ENCODE measurements around the gene CHMP6. TPM values are rescaled to one million over a fixed set of nuclear protein-coding genes. Genes with fewer than 3 reads are reported as not detected.

Gene CHMP6
- total RNA-seq, 1 experiment from 2014 or later: 23.1 TPM

DNA sequence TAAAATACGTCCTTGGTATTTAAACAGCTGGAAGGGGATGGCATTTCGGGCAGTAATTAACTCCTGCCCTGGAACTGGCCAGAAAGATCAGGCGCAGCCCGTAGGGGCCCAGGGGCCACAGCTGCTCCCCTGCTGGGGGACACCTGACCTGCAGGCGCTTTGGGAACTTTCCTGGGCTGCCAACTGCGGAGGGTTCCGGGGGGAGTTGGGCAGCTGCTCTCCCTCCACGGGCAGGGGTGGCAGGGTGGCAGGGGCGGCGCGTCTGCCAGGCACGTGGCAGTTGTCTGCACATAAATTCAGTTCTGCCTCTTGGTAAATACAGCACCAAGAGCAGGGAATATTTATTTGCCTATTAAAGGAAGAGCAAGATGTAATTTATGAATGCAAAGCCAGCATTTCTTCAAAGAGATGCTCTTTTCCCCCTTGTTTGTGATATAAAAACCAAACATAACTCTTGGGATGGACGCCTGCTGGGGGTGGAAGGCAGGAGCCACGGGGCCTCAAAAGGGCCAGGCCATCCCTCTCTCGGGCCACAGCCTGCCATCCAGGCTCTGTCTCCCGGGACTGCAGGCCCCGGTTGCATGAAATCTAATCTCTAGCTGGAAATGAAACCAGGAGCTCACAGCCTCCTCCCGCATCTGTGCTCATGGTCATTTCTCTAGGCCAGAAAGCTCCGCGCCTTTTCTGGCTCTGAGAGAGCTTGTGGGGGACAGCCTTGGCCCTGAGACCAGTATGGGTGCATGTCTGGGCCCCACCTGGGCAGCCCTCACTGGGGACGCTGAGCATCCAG is 29.9 kb upstream of the CHMP6 start:
- Histone ChIP-seq H3K27ac (ENCODE audit: low read length) (no peak overlapping the region), H3K9ac (ENCODE audit: low read length) (no peak overlapping the region), H3K4me1 (ENCODE audit: low read length) (no peaks in the 10 kb centered on the region), H3K4me3 (ENCODE audit: low read length) (no peak overlapping the region), H3K4me2 (ENCODE audit: low read depth, low read length, poor library complexity, severe bottlenecking) (no peak overlapping the region), H3K27me3 (ENCODE audit: low read length) (no peaks in the 10 kb centered on the region), H2AFZ (ENCODE audit: low read length) (no peak overlapping the region), H3K9me3 (ENCODE audit: low read length) (no peaks in the 10 kb centered on the region), H3K36me3 (ENCODE audit: insufficient read depth, low read length) (no peaks in the 10 kb centered on the region), H3K79me2 (ENCODE audit: low read length) (no peaks in the 10 kb centered on the region), H4K20me1 (ENCODE audit: insufficient read depth, low read depth, low read length) (no peaks in the 10 kb centered on the region), H3K9me2 (replicated peaks; ENCODE audit: insufficient read depth, low read length) (no peaks in the 10 kb centered on the region)
- DNase-seq: no peak

DNA sequence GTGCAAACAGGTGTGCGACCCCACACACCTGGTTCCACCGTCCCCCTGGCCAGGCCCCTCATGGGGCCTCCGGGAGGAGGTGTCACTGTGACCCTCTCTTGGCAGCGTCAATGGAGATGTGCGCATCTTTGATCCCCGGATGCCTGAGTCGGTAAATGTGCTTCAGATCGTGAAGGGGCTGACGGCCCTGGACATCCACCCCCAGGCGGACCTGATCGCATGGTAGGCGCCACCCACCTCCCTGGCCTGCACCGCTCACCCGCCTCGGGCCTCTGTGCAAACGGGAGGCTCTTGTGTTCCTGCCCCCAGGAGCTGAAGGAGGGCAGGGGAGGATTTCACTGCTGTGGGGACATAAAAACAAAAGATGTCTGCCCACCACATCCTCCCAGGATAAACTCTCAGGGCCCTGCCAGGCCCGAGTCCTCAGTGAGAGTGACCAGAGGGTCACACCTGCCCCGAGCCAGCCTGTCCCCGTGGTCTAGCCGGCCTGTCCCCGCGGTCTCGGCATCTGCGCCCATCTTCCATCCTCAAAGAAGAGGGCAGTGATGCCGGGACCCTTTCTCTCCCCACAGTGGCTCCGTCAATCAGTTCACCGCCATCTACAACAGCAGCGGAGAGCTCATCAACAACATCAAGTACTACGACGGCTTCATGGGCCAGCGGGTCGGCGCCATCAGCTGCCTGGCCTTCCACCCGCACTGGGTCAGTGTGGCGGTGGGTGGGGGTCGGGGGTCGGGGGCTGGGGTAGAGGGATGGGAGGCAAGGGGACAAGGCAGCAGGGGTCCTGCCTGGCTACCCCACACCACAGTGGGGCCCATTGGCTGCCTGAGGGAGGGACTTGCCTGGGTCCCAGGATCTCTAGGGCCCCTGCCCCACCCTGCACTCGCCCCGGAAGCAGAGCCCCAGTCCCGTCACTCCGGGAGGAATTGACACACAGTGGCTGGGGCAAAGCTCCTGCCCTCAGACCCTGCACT is 29.0 kb upstream of the CHMP6 start:
- no peaks in the 10 kb centered on the region for H3K9me2 ChIP-seq (replicated peaks; ENCODE audit: insufficient read depth, low read length)
- no peaks in the 10 kb centered on the region for H3K9me3 ChIP-seq (ENCODE audit: low read length)
- no peak overlapping the region for H3K4me3 ChIP-seq (ENCODE audit: low read length)
- H2AFZ ChIP-seq (ENCODE audit: low read length): no peak overlapping the region
- no peaks in the 10 kb centered on the region for H3K79me2 ChIP-seq (ENCODE audit: low read length)
- no peaks in the 10 kb centered on the region for H3K4me1 ChIP-seq (ENCODE audit: low read length)
- no peak overlapping the region for H3K9ac ChIP-seq (ENCODE audit: low read length)
- H4K20me1 ChIP-seq (ENCODE audit: insufficient read depth, low read depth, low read length): no peaks in the 10 kb centered on the region
- no peaks in the 10 kb centered on the region for H3K27me3 ChIP-seq (ENCODE audit: low read length)
- no peaks in the 10 kb centered on the region for H3K36me3 ChIP-seq (ENCODE audit: insufficient read depth, low read length)
- no peak overlapping the region for H3K27ac ChIP-seq (ENCODE audit: low read length)
- no peak overlapping the region for H3K4me2 ChIP-seq (ENCODE audit: low read depth, low read length, poor library complexity, severe bottlenecking)
- DNase-seq: no peak

DNA sequence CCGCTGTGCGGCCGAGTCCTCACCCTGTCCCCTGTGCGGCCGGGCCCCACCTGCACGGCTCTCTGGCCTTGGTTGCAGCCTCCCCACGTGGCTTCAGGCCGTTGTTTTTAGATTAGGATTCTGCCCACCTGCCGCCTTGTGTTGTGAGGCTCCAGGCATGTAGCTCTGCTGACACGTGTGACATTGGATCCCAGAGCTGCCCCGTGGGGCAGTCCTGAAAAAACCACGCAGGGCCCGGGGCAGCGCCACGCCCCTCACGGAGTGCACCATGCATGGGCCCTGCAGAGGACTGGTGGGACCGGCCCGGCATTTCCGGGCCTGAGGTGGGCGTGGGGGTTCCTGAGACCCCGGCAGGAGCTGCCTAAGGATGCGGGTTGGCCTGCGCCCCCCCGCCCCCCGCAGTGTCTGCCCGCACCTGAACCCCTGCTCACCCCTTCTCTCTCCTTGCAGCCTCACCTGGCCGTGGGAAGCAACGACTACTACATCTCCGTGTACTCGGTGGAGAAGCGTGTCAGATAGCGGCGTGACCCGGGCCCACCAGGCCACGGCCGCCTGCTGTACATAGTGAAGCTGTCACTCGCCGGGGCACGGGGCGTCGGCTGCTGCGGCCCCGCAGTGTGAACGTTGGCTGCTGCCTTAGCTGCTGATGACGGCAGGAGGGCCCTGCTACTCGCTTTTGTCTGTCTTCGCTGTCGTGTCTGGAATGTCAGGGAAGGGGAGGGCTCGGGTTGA is 27.7 kb upstream of the CHMP6 start:
- DNase-seq: no peak
- H3K27me3 ChIP-seq (ENCODE audit: low read length): no peaks in the 10 kb centered on the region
- no peak overlapping the region for H3K9ac ChIP-seq (ENCODE audit: low read length)
- H3K9me3 ChIP-seq (ENCODE audit: low read length): no peaks in the 10 kb centered on the region
- no peaks in the 10 kb centered on the region for H4K20me1 ChIP-seq (ENCODE audit: insufficient read depth, low read depth, low read length)
- no peaks in the 10 kb centered on the region for H3K4me1 ChIP-seq (ENCODE audit: low read length)
- H3K79me2 ChIP-seq (ENCODE audit: low read length): no peaks in the 10 kb centered on the region
- no peak overlapping the region for H3K27ac ChIP-seq (ENCODE audit: low read length)
- no peak overlapping the region for H3K4me2 ChIP-seq (ENCODE audit: low read depth, low read length, poor library complexity, severe bottlenecking)
- H3K36me3 ChIP-seq (ENCODE audit: insufficient read depth, low read length): no peaks in the 10 kb centered on the region
- no peak overlapping the region for H2AFZ ChIP-seq (ENCODE audit: low read length)
- no peaks in the 10 kb centered on the region for H3K9me2 ChIP-seq (replicated peaks; ENCODE audit: insufficient read depth, low read length)
- no peak overlapping the region for H3K4me3 ChIP-seq (ENCODE audit: low read length)

DNA sequence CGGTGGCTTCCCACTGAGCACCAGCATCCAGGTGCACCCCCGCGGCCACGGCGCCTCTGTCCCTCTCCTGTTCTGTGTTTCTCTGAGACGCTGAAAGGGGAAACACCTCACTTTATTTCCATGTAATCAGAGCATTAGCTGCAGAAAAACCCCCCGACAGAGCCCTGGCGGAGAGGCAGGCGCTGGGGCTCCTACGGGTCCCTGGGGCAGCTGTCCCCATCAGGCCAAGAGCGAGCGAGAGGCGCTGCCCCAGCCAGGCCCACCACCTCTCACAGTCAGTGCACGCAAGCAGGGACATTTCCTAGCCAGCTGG is 27.1 kb upstream of the CHMP6 start:
- H3K4me3 ChIP-seq (ENCODE audit: low read length): no peak overlapping the region
- no peaks in the 10 kb centered on the region for H4K20me1 ChIP-seq (ENCODE audit: insufficient read depth, low read depth, low read length)
- no peaks in the 10 kb centered on the region for H3K9me3 ChIP-seq (ENCODE audit: low read length)
- H3K79me2 ChIP-seq (ENCODE audit: low read length): no peaks in the 10 kb centered on the region
- H3K27ac ChIP-seq (ENCODE audit: low read length): no peak overlapping the region
- no peak overlapping the region for H2AFZ ChIP-seq (ENCODE audit: low read length)
- H3K4me1 ChIP-seq (ENCODE audit: low read length): no peaks in the 10 kb centered on the region
- no peak overlapping the region for H3K4me2 ChIP-seq (ENCODE audit: low read depth, low read length, poor library complexity, severe bottlenecking)
- no peaks in the 10 kb centered on the region for H3K36me3 ChIP-seq (ENCODE audit: insufficient read depth, low read length)
- no peak overlapping the region for H3K9ac ChIP-seq (ENCODE audit: low read length)
- DNase-seq: no peak
- H3K9me2 ChIP-seq (replicated peaks; ENCODE audit: insufficient read depth, low read length): no peaks in the 10 kb centered on the region
- no peaks in the 10 kb centered on the region for H3K27me3 ChIP-seq (ENCODE audit: low read length)

DNA sequence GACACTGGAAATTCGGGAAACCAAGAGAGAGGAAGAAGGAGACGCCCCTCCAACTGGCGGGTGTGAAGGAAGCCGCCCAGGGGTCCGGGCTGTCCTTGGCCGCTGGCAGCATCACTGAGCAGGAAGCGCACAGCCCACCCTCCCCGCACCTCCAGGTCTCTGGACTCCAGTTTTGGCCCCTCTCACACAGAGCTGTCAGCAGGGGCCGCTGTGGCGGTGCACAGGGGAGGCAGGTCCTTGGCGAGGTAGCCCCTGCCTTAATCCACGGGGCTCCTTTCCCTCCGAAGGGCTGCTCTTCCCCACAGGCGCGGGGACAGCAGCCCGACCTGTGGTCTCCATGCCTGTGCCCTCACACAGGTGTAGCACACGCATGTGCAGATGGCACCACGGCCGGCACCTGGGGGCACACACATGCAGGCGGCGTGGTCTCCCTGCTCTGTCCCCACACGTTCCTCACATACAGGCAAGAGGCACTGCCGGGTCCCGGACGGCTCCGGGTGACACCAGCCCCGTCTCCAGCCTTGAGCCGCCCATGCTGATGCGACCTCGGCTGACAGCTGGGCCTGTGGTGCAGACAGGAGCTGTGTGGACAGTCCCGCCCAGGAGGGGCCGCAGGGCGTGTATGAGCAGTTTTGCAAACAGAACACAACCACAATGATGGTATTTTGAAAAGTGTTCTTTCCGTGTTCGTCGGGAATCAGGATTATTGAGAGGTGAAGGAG is 26.6 kb upstream of the CHMP6 start:
- DNase-seq: no peak
- H3K4me3 ChIP-seq (ENCODE audit: low read length): no peak overlapping the region

DNA sequence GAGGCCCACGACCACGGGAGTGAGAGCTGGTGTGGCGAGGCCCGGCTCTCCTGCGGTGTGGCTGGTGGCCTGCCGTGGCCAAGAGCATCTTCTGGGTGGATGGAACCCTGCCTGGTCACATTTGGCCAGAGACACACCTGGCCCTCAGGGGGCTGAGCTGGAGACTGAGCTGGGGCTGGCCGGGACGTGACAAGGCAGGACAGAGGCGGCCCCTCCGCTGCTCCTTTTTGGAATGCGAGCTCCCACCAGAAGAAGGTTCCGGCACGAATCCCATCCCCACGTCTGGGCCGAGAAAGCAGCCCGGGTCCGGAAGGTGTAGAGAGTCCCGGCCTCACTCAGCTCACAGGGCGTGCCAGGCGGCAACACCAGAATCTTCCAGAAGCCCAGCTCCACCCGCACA is 26.0 kb upstream of the CHMP6 start:
- Histone ChIP-seq H3K27me3 (ENCODE audit: low read length) (no peaks in the 10 kb centered on the region), H3K4me2 (ENCODE audit: low read depth, low read length, poor library complexity, severe bottlenecking) (no peak overlapping the region), H4K20me1 (ENCODE audit: insufficient read depth, low read depth, low read length) (no peaks in the 10 kb centered on the region), H3K9ac (ENCODE audit: low read length) (no peak overlapping the region), H3K4me1 (ENCODE audit: low read length) (no peaks in the 10 kb centered on the region), H3K27ac (ENCODE audit: low read length) (no peak overlapping the region), H3K36me3 (ENCODE audit: insufficient read depth, low read length) (no peaks in the 10 kb centered on the region), H2AFZ (ENCODE audit: low read length) (no peak overlapping the region), H3K4me3 (ENCODE audit: low read length) (no peak overlapping the region), H3K9me2 (replicated peaks; ENCODE audit: insufficient read depth, low read length) (no peaks in the 10 kb centered on the region), H3K79me2 (ENCODE audit: low read length) (no peaks in the 10 kb centered on the region), H3K9me3 (ENCODE audit: low read length) (no peaks in the 10 kb centered on the region)
- no peak for DNase-seq

More for the DNA sequence above, 26.6 kb upstream of the CHMP6 start:
- no peak overlapping the region for H3K27ac ChIP-seq (ENCODE audit: low read length)
- H3K9me3 ChIP-seq (ENCODE audit: low read length): no peaks in the 10 kb centered on the region
- no peaks in the 10 kb centered on the region for H3K9me2 ChIP-seq (replicated peaks; ENCODE audit: insufficient read depth, low read length)
- H3K4me1 ChIP-seq (ENCODE audit: low read length): no peaks in the 10 kb centered on the region
- no peaks in the 10 kb centered on the region for H3K36me3 ChIP-seq (ENCODE audit: insufficient read depth, low read length)
- H3K9ac ChIP-seq (ENCODE audit: low read length): no peak overlapping the region
- H2AFZ ChIP-seq (ENCODE audit: low read length): no peak overlapping the region
- H3K79me2 ChIP-seq (ENCODE audit: low read length): no peaks in the 10 kb centered on the region
- H3K4me2 ChIP-seq (ENCODE audit: low read depth, low read length, poor library complexity, severe bottlenecking): no peak overlapping the region
- no peaks in the 10 kb centered on the region for H3K27me3 ChIP-seq (ENCODE audit: low read length)
- no peaks in the 10 kb centered on the region for H4K20me1 ChIP-seq (ENCODE audit: insufficient read depth, low read depth, low read length)

DNA sequence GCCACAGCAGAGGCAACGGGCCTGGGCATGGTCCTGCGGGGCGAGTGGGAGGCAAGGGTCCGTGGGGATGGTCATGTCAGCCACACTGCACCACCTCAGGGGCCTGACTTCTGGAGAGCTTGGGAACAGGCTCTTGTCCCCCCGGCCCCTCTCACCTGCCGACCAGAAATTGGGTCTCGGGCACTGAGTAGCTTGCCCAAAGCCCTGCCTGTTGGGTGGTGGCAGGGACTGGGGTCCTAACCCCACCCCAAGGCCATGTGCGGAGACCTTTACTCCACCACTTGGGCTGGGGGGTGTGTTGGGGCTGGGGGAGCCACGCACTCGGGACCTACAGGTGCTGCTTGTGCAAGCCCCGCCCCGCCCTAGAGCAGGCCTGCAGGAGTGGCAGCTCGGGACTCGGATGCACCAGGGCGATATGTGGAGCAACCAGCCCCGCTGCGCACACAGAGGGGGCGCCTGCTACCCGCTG is 24.2 kb upstream of the CHMP6 start:
- no peaks in the 10 kb centered on the region for H3K79me2 ChIP-seq (ENCODE audit: low read length)
- H3K4me3 ChIP-seq (ENCODE audit: low read length): no peak overlapping the region
- H3K9me3 ChIP-seq (ENCODE audit: low read length): no peaks in the 10 kb centered on the region
- H3K4me1 ChIP-seq (ENCODE audit: low read length): no peaks in the 10 kb centered on the region
- no peak overlapping the region for H3K4me2 ChIP-seq (ENCODE audit: low read depth, low read length, poor library complexity, severe bottlenecking)
- H3K27ac ChIP-seq (ENCODE audit: low read length): no peak overlapping the region
- H4K20me1 ChIP-seq (ENCODE audit: insufficient read depth, low read depth, low read length): no peaks in the 10 kb centered on the region
- no peaks in the 10 kb centered on the region for H3K36me3 ChIP-seq (ENCODE audit: insufficient read depth, low read length)
- no peak for DNase-seq
- H3K27me3 ChIP-seq (ENCODE audit: low read length): no peaks in the 10 kb centered on the region
- no peaks in the 10 kb centered on the region for H3K9me2 ChIP-seq (replicated peaks; ENCODE audit: insufficient read depth, low read length)
- H2AFZ ChIP-seq (ENCODE audit: low read length): no peak overlapping the region
- H3K9ac ChIP-seq (ENCODE audit: low read length): no peak overlapping the region
